Panc1 (cell line): ENCODE measurements around the gene ATM.

ENCODE experiments used
- CTCF ChIP-seq: fragments of 450-650 bp; IDR thresholded peaks from 2 replicates; pipeline ENCODE4 v1.5.1; 2017; ENCODE audit warnings: mild to moderate bottlenecking
- POLR2AphosphoS5 ChIP-seq: IDR thresholded peaks from 2 replicates; pipeline ENCODE4 v1.6.1; 2012; ENCODE audit warnings: mild to moderate bottlenecking, low read depth, low read length, moderate library complexity
- REST ChIP-seq, 2 experiments: IDR thresholded peaks; 2 replicates each; pipeline ENCODE4 v1.6.1; 2011 to 2012; ENCODE audit warnings: low read depth in 2 of 2, control low read depth in 1 of 2, low read length in 1 of 2, mild to moderate bottlenecking in 1 of 2, moderate library complexity in 1 of 2; ENCODE audit not compliant: insufficient read depth in 1 of 2
- TCF7L2 ChIP-seq: IDR thresholded peaks from 2 replicates; pipeline ENCODE4 v1.6.1; 2011; ENCODE audit warnings: mild to moderate bottlenecking, low read depth, low read length, inconsistent platforms

DNA sequence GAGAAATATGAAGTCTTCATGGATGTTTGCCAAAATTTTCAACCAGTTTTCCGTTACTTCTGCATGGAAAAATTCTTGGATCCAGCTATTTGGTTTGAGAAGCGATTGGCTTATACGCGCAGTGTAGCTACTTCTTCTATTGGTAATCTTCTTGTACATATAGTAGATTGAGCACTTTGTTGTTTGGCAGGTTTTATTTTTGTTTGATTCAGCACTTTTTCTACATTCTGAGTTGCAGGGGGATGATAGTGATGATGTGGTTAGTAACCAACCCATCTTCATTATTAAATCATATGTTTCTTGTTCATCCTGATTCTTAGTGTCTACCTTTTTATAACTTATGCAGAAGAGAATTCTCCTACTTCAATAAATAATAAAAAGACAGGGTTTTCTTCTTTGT, 122.9 kb downstream of the ATM start:
- TF ChIP-seq REST (IDR thresholded peaks at IDR 0.05; ENCODE audit: insufficient read depth in 1 of 2, low read depth in 2 of 2, low read length in 1 of 2) (no peak), CTCF (no peak), POLR2AphosphoS5 (no peak), TCF7L2 (no peak)
